ENCODE results near the gene ZEB2. TPM values are rescaled to one million over a fixed set of nuclear protein-coding genes. Genes with fewer than 3 reads are reported as not detected.

ZEB2 gene
- total RNA-seq, 1 experiment from 2014 or later, result 1.2 TPM

- Histone ChIP-seq H3K4me2 (ENCODE audit: insufficient read depth, insufficient read length, low read length) (no peak overlapping the region), H3K9ac (ENCODE audit: extremely low read depth, insufficient read length, low read length) (no peak overlapping the region), H2AK5ac (ENCODE audit: insufficient read length, low read length) (no peak overlapping the region), H3K4ac (ENCODE audit: low read depth, low read length) (no peak overlapping the region), H4K5ac (ENCODE audit: insufficient read length, low read depth, low read length) (no peak overlapping the region), H4K91ac (ENCODE audit: insufficient read length, low read depth, low read length) (no peak overlapping the region), H3K56ac (ENCODE audit: insufficient read length, low read depth, low read length) (no peak overlapping the region), H3K79me1 (ENCODE audit: insufficient read depth, low read depth, low read length, poor library complexity, severe bottlenecking) (no peaks in the 10 kb centered on the region), H3K79me2 (ENCODE audit: insufficient read depth, low read length) (no peaks in the 10 kb centered on the region), H3K14ac (ENCODE audit: insufficient read depth, low read length) (no peak overlapping the region), H2BK5ac (ENCODE audit: insufficient read length, low read length) (no peak overlapping the region), H2AFZ (ENCODE audit: low read length) (no peak overlapping the region), H3K18ac (ENCODE audit: insufficient read length, low read depth, low read length) (no peak overlapping the region), H3T11ph (ENCODE audit: low read length) (no peak overlapping the region), H3K4me1 (ENCODE audit: insufficient read depth, low read length) (peaks cover 2% of the 10 kb centered on the region; the same call in 1 of the 2 replicates), H3K27me3 (ENCODE audit: insufficient read depth, low read length) (no peaks in the 10 kb centered on the region), H3K27ac (ENCODE audit: insufficient read length, low read depth, low read length) (no peak overlapping the region), H2BK120ac (ENCODE audit: low read depth, low read length, poor library complexity, severe bottlenecking) (no peak overlapping the region), H3K23me2 (ENCODE audit: insufficient read length, low read depth, low read length, poor library complexity, severe bottlenecking) (no peaks in the 10 kb centered on the region), H3K9me3 (ENCODE audit: control insufficient read depth, low read depth, low read length) (no peaks in the 10 kb centered on the region), H2BK15ac (ENCODE audit: low read depth, low read length) (no peak overlapping the region), H2BK12ac (ENCODE audit: insufficient read length, low read depth, low read length) (no peak overlapping the region), H3K23ac (ENCODE audit: insufficient read length, low read depth, low read length) (no peak overlapping the region), H2BK20ac (ENCODE audit: low read depth, low read length, poor library complexity, severe bottlenecking) (no peak overlapping the region), H4K8ac (replicated peaks; ENCODE audit: insufficient read length, low read depth, low read length) (no peak overlapping the region), H4K20me1 (ENCODE audit: control insufficient read depth, insufficient read depth, insufficient read length) (no peaks in the 10 kb centered on the region)
- Mint-ChIP-seq H3K27ac (no peak overlapping the region), H3K4me3 (no peak overlapping the region), H3K4me1 (peaks cover 21 to 23% of the 10 kb centered on the region in 2 experiments), H3K9me3 (no peaks in the 10 kb centered on the region; a peak in 1 of 5 replicates), H3K36me3 (ENCODE audit: insufficient read depth in 1 of 3, low read depth in 3 of 3) (no peaks in the 10 kb centered on the region), H3K27me3 (ENCODE audit: low read depth) (peaks cover 4% of the 10 kb centered on the region)
- no peak for DNase-seq
- TF ChIP-seq CTCF (conservative IDR thresholded peaks at IDR 0.05), result no peak
- no CpG with 5 or more reads among the region's 5 CpGs for WGBS (ENCODE audit: extremely low coverage, insufficient read length, low lambda C conversion rate)
Observed at GRCh38 chr2:144463266-144463665, 56.7 kb downstream of the ZEB2 start.

Measured in H9 (cell line).